GM12801 (cell line): ENCODE measurements around the gene MYOM1.

Experiments used
- TF ChIP-seq, protein P1 (sequence below): IDR thresholded peaks from one replicate; pipeline ENCODE4 v1.5.1; 2011; ENCODE audit warnings: control low read depth; ENCODE audit not compliant: insufficient read length; ENCODE audit errors: extremely low read depth

Gene MYOM1

DNA sequence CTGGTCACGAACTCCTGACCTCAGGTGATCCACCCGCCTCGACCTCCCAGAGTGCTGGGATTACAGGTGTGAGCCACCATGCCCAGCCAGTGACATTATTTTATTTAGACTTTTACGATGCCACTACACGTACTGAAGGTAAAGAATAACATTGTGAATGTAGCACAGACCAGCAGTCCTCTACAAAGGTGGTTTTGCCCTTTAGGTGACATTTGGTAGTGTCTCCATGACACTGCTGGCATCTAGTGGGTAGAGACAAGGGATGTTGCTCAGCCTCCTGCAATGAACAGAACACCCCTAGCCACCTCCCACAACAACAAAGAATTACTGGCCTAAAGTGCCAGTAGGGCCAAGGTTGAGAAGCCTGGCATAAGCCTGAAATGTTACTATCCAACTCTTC, 69.5 kb downstream of the MYOM1 start:
- TF ChIP-seq, protein P1, sequence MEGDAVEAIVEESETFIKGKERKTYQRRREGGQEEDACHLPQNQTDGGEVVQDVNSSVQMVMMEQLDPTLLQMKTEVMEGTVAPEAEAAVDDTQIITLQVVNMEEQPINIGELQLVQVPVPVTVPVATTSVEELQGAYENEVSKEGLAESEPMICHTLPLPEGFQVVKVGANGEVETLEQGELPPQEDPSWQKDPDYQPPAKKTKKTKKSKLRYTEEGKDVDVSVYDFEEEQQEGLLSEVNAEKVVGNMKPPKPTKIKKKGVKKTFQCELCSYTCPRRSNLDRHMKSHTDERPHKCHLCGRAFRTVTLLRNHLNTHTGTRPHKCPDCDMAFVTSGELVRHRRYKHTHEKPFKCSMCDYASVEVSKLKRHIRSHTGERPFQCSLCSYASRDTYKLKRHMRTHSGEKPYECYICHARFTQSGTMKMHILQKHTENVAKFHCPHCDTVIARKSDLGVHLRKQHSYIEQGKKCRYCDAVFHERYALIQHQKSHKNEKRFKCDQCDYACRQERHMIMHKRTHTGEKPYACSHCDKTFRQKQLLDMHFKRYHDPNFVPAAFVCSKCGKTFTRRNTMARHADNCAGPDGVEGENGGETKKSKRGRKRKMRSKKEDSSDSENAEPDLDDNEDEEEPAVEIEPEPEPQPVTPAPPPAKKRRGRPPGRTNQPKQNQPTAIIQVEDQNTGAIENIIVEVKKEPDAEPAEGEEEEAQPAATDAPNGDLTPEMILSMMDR, result no peak

DNA sequence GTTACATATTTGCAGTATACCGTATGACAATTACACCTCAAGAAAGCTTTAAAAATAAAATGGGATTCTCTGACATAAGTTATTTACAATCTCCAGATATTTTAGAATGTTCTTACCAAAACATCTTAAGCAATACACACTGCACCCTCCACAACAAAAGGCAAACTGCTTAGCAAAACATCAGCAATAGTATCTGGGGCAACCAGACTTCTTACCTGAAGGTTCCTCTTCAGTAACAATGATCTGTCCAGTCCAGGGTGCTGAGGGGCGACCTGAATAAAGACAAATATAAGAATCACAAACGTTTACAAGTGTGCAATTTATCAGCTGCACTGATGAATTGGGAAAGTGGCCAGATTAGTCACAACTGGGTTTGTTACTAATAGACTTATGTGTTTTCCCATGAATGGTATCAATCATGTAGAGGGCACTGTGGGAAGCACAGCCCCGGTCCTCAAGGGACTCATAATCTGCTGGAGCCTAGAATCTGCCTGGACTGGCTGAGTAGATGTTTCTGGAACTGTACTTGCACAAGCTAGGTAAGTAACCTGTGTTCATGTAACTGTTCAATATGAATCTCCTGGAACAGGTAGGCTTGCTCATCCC, 70.7 kb downstream of the MYOM1 start:
- TF ChIP-seq, protein P1, result no peak

DNA sequence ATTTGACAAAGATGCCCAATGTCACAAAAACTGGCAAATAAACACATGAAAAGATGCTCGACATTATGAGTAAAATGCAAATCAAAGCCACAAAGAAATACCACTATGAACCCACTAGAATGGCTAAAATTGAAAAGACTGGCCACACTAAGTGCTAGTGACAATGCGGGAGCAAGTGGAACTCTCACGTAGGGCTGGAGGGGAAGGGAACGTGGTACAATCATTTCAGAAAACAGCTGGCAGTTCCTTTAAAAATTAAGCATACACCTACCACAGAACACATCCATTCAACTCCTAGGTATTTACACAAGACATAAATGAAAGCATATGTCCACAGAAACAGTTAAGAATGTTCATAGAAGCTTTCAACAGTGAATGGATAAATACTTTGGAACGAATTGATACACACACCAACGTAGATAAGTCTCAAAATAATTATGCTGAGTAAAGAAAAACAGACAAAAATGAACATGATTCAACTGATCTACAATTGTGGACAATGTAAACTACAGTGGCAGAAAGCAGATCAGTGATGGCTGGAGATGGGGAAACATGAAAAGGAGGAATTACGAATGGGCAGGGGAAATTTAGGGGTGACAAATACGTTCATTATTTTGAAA, 71.7 kb downstream of the MYOM1 start:
- TF ChIP-seq, protein P1, result no peak

DNA sequence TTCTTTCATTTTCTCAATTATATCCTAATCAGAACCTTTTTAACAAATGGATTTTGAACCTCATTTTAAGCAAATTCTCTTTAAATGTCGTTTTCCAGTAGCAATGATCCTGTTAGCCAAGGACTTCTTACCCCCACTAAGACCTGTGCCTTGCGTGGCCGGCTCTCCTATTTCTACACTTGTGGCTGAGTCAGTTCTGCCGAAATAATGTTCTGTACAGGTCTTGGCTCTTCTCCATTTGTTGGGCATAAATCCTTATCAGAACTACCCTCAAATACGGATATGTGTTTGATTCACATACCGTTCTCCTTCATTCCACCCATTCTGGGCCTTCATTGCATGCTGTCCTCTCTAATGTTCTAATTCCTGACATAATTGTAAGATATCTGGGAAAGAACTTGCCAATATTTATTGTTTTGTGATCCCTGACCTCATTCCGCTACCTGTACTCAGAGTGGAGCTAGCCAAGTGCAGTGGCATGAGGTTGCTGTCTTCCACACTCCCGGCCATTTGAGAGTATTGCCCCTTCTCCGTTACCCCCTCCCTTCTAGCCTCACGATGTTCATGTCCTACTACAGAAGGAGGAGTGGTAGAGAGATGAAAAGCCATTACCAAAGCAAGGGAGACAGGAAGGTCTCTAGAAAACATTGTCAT, 78.7 kb downstream of the MYOM1 start:
- TF ChIP-seq, protein P1, result no peak

DNA sequence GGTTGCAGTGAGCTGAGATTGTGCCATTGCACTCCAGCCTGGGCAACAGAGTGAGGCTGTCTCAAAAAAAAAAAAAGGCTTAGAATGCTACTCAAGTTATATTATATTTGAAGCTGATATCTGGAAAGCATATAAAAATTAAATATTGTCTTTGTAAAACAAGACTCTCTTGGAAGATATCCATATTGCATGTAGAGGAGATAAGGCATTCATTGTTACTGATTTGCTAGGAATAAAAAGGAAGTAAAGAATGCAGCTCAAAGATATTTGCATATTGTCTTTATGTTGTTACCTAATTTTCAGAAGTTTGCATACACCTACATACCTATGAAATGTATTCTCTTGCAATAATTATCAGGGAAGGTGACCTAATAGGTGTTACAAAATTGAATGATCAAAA, 79.4 kb downstream of the MYOM1 start:
- TF ChIP-seq, protein P1, result no peak

DNA sequence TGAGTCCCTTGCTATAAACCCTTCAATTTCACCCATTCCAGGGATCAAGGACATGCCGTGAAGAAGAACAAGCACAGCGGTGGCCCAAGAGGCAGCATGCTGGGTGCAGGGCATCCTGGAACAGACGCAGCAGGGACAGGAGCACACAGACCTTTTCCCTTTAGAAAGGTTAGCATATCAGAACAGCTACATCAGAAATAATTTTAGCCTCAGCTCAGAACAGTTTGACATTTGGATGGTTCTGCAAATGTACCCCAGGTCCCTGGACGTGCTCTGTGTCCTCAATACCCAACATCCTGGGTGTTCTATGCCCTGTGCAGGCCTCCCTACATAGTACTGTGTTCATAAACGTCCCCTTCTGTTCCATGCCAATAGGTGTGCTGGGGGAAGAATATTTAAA, 80.4 kb downstream of the MYOM1 start:
- TF ChIP-seq, protein P1, result no peak

DNA sequence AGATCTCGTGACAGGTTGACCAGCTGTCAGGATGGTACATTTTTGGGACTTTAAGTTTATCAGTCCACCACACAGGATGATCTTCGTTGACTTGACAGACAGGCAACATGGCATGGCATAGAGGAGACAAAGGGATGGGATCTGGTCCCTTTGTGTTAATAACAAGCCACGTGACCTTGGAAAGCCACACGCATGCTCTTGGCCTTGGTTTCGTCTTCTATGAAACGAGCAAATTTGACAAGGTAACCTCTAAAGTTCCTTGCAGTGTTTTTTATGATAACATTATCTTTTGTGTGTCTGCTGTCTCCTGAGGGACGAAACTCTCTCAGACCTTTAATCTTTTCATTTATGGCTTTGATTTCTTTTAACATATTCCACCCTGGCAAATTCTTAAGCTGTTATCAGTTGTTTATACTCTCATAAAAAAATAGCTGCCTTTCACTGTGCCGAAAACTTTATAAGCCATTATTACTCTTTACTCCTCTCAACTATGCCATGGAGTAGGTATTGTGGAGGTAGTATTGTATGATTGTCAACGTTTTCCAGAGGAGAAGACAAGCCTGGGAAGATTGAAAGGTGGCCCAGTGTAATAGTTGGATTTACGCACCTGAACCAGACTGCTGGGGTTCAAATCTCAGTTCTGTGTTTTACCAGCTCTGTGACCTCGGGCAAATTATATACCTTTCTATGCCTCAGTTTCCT, 81.3 kb downstream of the MYOM1 start:
- TF ChIP-seq, protein P1, result no peak
